GM19351 (cell line): ENCODE data around the gene CDKN2B.
A peak's percentile ranks its signal among the peaks of the same experiment; 100 is the strongest.
"Not testable (repeated sequence)": the region's sequence is repeated elsewhere in the genome, so short reads cannot be mapped to it uniquely, and the experiment has no call there.

Source experiments
- ATAC-seq: cut with Tn5 transposase; IDR thresholded peaks from one replicate; pipeline ENCODE4 v1.9.1; 2021; ENCODE audit warnings: mild to moderate bottlenecking, moderate library complexity; ENCODE audit not compliant: unreplicated experiment

The CDKN2B gene

GRCh38 chr9:21969951-21970799 is 38.9 kb downstream of the CDKN2B start:
- ATAC-seq: no peak

- no peak for ATAC-seq
Measured at GRCh38 chr9:21969011-21969940, 39.8 kb downstream of the CDKN2B start.

- no peak for ATAC-seq
Measured at GRCh38 chr9:21968331-21969010, 40.6 kb downstream of the CDKN2B start.

- no peak for ATAC-seq
Measured at GRCh38 chr9:21967702-21968101, 41.4 kb downstream of the CDKN2B start.

GRCh38 chr9:21967169-21967568 is 41.9 kb downstream of the CDKN2B start:
- ATAC-seq: no peak

- ATAC-seq: no peak
Measured at GRCh38 chr9:21966140-21966851, 42.8 kb downstream of the CDKN2B start.

- ATAC-seq: peak; percentile 84
Measured at GRCh38 chr9:21965401-21965951, 43.6 kb downstream of the CDKN2B start.

GRCh38 chr9:21964925-21965385 is 44.1 kb downstream of the CDKN2B start:
- peak; percentile 69 for ATAC-seq

- ATAC-seq: no peak
Measured at GRCh38 chr9:21961569-21961968, 47.5 kb downstream of the CDKN2B start.

- ATAC-seq: not testable (repeated sequence)
Measured at GRCh38 chr9:21959268-21959667, 49.8 kb downstream of the CDKN2B start.

- no peak for ATAC-seq
Measured at GRCh38 chr9:21958833-21959232, 50.3 kb downstream of the CDKN2B start.
